M059J (cell line): ENCODE data around the gene MTIF3. TPM values are rescaled to one million over a fixed set of nuclear protein-coding genes. Genes with fewer than 3 reads are reported as not detected.

Source experiments
- total RNA-seq: library from RNA; depleted of rRNA; stranded (reverse); fragments of >200 nt; shearing (Covaris generic); gene quantifications from 2 replicates; pipeline ENCODE4 v1.2.3, GENCODE V29; 2014; rRNA removed

Gene MTIF3
- total RNA-seq, 1 experiment from 2014 or later = 76.7 TPM

Other genes with a start within 250 kb of the MTIF3 start
- 521 and 537 TPM in 2 replicates for gene RPL21, start 199.0 kb downstream of the MTIF3 start, total RNA-seq
- gene RASL11A, start 179.7 kb downstream of the MTIF3 start, total RNA-seq = 138 and 150 TPM in 2 replicates
- gene GTF3A, start 25.9 kb downstream of the MTIF3 start, total RNA-seq = 148 and 153 TPM in 2 replicates
- 6.0 and 9.3 TPM in 2 replicates for gene LNX2, start 170.0 kb upstream of the MTIF3 start, total RNA-seq
- 71.0 and 78.4 TPM in 2 replicates for gene POLR1D, start 171.3 kb upstream of the MTIF3 start, total RNA-seq